RKO (cell line): Measurements from ENCODE around the gene ITLN1.
A peak's percentile ranks its signal among the peaks of the same experiment; 100 is the strongest.

Experiments used
- DNase-seq: peaks from one replicate; pipeline ENCODE4 v3.0.0-alpha.2; 2016; ENCODE audit warnings: low spot score

ITLN1 gene

GRCh38 chr1:160858097-160858496, 26.9 kb downstream of the ITLN1 start:
- no peak for DNase-seq

GRCh38 chr1:160855181-160855981, 29.6 kb downstream of the ITLN1 start:
- DNase-seq, result no peak

- DNase-seq, result no peak
These were observed 31.2 kb downstream of the ITLN1 start for GRCh38 chr1:160853754-160854153.

GRCh38 chr1:160853014-160853413, 32.0 kb downstream of the ITLN1 start:
- no peak for DNase-seq

GRCh38 chr1:160850993-160851392, 34.0 kb downstream of the ITLN1 start:
- no peak for DNase-seq

- DNase-seq, result no peak
These were observed 34.4 kb downstream of the ITLN1 start for GRCh38 chr1:160850541-160850940.

GRCh38 chr1:160846281-160846680, 38.7 kb downstream of the ITLN1 start:
- no peak for DNase-seq

GRCh38 chr1:160844447-160845232, 40.3 kb downstream of the ITLN1 start:
- DNase-seq, result no peak

- DNase-seq, result no peak
These were observed 43.9 kb downstream of the ITLN1 start for GRCh38 chr1:160841079-160841478.

- no peak for DNase-seq
These were observed 45.2 kb downstream of the ITLN1 start for GRCh38 chr1:160839746-160840145.

- DNase-seq, result no peak
These were observed 46.1 kb downstream of the ITLN1 start for GRCh38 chr1:160838888-160839287.

- DNase-seq, result peak; percentile 44
These were observed 47.3 kb downstream of the ITLN1 start for GRCh38 chr1:160837558-160838205.

GRCh38 chr1:160836981-160837557, 47.9 kb downstream of the ITLN1 start:
- DNase-seq, result no peak

GRCh38 chr1:160836561-160836960, 48.4 kb downstream of the ITLN1 start:
- DNase-seq, result no peak

GRCh38 chr1:160835751-160836150, 49.2 kb downstream of the ITLN1 start:
- no peak for DNase-seq

- DNase-seq, result peak; percentile 56
These were observed 49.9 kb downstream of the ITLN1 start for GRCh38 chr1:160834945-160835565.

GRCh38 chr1:160830321-160831153, 54.4 kb downstream of the ITLN1 start:
- DNase-seq, result peak; percentile 46

GRCh38 chr1:160829766-160830165, 55.2 kb downstream of the ITLN1 start:
- no peak for DNase-seq

- DNase-seq, result peak; percentile 8
These were observed 57.6 kb downstream of the ITLN1 start for GRCh38 chr1:160827418-160827817.

GRCh38 chr1:160826546-160826945, 58.4 kb downstream of the ITLN1 start:
- DNase-seq, result no peak
